ENCODE results near the gene CTDSPL.

The CTDSPL gene

DNA sequence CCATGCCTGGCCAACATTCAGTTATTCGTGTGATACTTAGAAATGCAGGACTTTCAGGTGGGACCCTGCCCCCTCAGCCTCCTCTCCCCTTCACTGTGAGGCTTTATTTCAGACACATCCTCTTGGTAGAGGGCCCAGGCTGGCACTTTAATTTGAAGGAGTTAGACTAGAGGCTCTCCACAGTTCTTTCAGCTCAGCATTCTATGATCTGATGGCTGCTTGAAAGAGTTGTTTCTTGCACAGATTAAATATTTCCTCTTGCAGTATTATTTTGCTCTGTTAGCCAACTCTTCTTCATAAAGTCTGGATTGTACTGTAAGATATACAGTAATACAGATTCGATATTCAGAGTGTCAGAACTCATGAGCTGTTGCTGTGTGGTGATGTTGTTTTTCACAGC lies 35.1 kb downstream of the CTDSPL start:
- Histone ChIP-seq H2BK120ac (ENCODE audit: low read depth, low read length) (no peak overlapping the region), H4K5ac (ENCODE audit: low read length) (no peak overlapping the region), H4K8ac (ENCODE audit: low read depth, low read length) (no peak overlapping the region), H3K79me2 (ENCODE audit: control insufficient read depth, insufficient read depth, low read length) (no peaks in the 10 kb centered on the region), H3K9ac (ENCODE audit: low read length) (no peak overlapping the region), H3K23ac (ENCODE audit: low read length) (no peak overlapping the region), H2BK15ac (replicated peaks; ENCODE audit: low read depth) (no peak overlapping the region), H2BK5ac (ENCODE audit: low read length) (no peak overlapping the region), H3K36me3 (ENCODE audit: control insufficient read depth, insufficient read depth, low read length) (no peaks in the 10 kb centered on the region), H3K4me3 (ENCODE audit: low read length) (no peak overlapping the region), H3K79me1 (ENCODE audit: low read length) (no peaks in the 10 kb centered on the region), H2AK5ac (ENCODE audit: low read length) (no peak overlapping the region), H3K27ac (ENCODE audit: low read depth, low read length) (no peak overlapping the region), H3K4ac (ENCODE audit: low read depth, low read length) (no peak overlapping the region), H3K18ac (ENCODE audit: low read length) (no peak overlapping the region), H3K4me1 (ENCODE audit: control insufficient read depth, low read depth, low read length) (no peaks in the 10 kb centered on the region), H3K27me3 (ENCODE audit: insufficient read depth, low read length, poor library complexity) (no peaks in the 10 kb centered on the region), H3K4me2 (ENCODE audit: low read length) (no peak overlapping the region), H3K56ac (ENCODE audit: low read length) (no peak overlapping the region)
- DNase-seq = no peak
- no CpG with 5 or more reads among the region's 2 CpGs for WGBS (ENCODE audit: extremely low coverage, insufficient coverage, low lambda C conversion rate)

DNA sequence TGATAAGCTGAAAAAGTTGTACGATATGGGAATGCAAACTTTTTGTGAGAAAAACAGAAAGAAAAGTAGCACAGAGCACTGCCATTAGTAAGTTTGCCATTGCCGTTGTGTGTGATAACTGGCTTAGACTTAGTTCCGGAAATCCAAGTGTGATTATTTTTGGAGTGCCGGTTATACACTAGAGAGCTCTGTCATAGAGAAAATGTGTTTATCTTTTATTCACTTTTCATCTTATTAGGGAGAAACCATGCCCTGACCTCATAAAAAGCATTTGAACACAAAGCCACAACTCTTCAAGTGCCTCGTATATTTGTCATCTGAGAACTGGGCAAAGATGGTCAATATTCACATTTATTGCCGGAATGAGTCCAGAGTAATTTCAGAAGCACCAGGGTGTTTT lies 36.1 kb downstream of the CTDSPL start:
- H2BK5ac ChIP-seq (ENCODE audit: low read length) = no peak overlapping the region
- H3K79me2 ChIP-seq (ENCODE audit: control insufficient read depth, insufficient read depth, low read length) = no peaks in the 10 kb centered on the region
- H3K4me2 ChIP-seq (ENCODE audit: low read length) = no peak overlapping the region
- no peak overlapping the region for H4K5ac ChIP-seq (ENCODE audit: low read length)
- H3K56ac ChIP-seq (ENCODE audit: low read length) = no peak overlapping the region
- no peaks in the 10 kb centered on the region for H3K79me1 ChIP-seq (ENCODE audit: low read length)
- H2AK5ac ChIP-seq (ENCODE audit: low read length) = no peak overlapping the region
- H3K18ac ChIP-seq (ENCODE audit: low read length) = no peak overlapping the region
- no peak overlapping the region for H2BK15ac ChIP-seq (replicated peaks; ENCODE audit: low read depth)
- H2BK120ac ChIP-seq (ENCODE audit: low read depth, low read length) = no peak overlapping the region
- no peak overlapping the region for H3K4me3 ChIP-seq (ENCODE audit: low read length)
- H3K9ac ChIP-seq (ENCODE audit: low read length) = no peak overlapping the region
- no peaks in the 10 kb centered on the region for H3K4me1 ChIP-seq (ENCODE audit: control insufficient read depth, low read depth, low read length)
- H3K27ac ChIP-seq (ENCODE audit: low read depth, low read length) = no peak overlapping the region
- H3K4ac ChIP-seq (ENCODE audit: low read depth, low read length) = no peak overlapping the region
- H3K36me3 ChIP-seq (ENCODE audit: control insufficient read depth, insufficient read depth, low read length) = no peaks in the 10 kb centered on the region
- no peak overlapping the region for H3K23ac ChIP-seq (ENCODE audit: low read length)
- DNase-seq = no peak
- WGBS (ENCODE audit: extremely low coverage, insufficient coverage, low lambda C conversion rate) = no CpG with 5 or more reads among the region's 6 CpGs
- H4K8ac ChIP-seq (ENCODE audit: low read depth, low read length) = no peak overlapping the region
- no peaks in the 10 kb centered on the region for H3K27me3 ChIP-seq (ENCODE audit: insufficient read depth, low read length, poor library complexity)

DNA sequence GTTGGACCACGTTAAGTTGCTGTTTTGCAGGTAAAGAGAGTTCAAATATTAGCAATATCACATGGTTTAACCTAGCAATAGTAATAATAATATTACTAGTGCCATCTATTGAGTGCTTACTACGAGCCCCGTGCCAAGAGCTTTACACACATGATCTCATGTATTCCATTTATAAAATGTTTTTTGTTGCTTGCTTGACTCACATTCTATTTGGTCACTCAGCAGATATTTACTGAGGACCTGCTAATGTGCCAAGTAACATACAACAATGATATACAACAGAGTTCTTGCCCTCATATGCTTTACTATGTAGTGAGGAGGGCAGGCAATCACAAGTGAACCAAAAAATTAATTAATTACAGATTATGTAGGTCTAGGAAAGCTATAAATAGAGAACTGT lies 36.7 kb downstream of the CTDSPL start:
- H3K4me3 ChIP-seq (ENCODE audit: low read length) = no peak overlapping the region

DNA sequence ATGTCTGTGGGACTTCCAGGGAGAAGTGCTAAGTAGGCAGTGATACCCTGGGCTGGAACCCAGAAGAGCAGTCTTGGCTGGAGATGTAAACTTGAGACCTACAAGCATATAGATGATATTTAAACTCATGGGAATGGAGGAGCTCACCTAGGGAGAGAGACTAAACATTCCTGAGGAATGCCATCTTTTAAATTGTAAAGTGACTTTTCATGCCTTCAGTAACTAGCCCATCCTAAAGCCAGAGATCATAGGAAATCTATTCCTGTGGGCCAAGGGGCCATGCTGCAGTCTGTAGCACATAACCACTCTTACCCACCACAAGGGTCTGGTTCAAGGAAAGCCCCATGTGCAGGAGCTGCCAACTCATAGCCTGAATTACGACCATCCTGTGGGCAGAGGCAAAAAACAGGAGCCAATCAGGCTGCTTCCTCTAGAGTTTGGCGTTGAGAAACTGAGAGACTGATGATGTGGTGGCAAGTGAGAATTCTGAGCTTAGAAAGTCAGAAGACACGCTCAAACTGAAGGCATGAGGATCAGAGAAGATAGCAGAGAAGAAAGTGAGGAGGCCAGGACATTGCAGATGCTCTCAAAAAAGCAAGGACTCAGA lies 37.5 kb downstream of the CTDSPL start:
- H3K27me3 ChIP-seq (ENCODE audit: insufficient read depth, low read length, poor library complexity) = no peaks in the 10 kb centered on the region
- no CpG with 5 or more reads among the region's 3 CpGs for WGBS (ENCODE audit: extremely low coverage, insufficient coverage, low lambda C conversion rate)
- no peaks in the 10 kb centered on the region for H3K79me1 ChIP-seq (ENCODE audit: low read length)
- H4K8ac ChIP-seq (ENCODE audit: low read depth, low read length) = no peak overlapping the region
- H3K4me1 ChIP-seq (ENCODE audit: control insufficient read depth, low read depth, low read length) = no peaks in the 10 kb centered on the region
- H2AK5ac ChIP-seq (ENCODE audit: low read length) = no peak overlapping the region
- H3K18ac ChIP-seq (ENCODE audit: low read length) = no peak overlapping the region
- no peak overlapping the region for H3K9ac ChIP-seq (ENCODE audit: low read length)
- H3K79me2 ChIP-seq (ENCODE audit: control insufficient read depth, insufficient read depth, low read length) = no peaks in the 10 kb centered on the region
- H2BK5ac ChIP-seq (ENCODE audit: low read length) = no peak overlapping the region
- no peak overlapping the region for H2BK120ac ChIP-seq (ENCODE audit: low read depth, low read length)
- no peak overlapping the region for H2BK15ac ChIP-seq (replicated peaks; ENCODE audit: low read depth)
- no peak overlapping the region for H3K23ac ChIP-seq (ENCODE audit: low read length)
- H3K36me3 ChIP-seq (ENCODE audit: control insufficient read depth, insufficient read depth, low read length) = no peaks in the 10 kb centered on the region
- H3K56ac ChIP-seq (ENCODE audit: low read length) = no peak overlapping the region
- H3K27ac ChIP-seq (ENCODE audit: low read depth, low read length) = no peak overlapping the region
- H3K4me3 ChIP-seq (ENCODE audit: low read length) = no peak overlapping the region
- H3K4ac ChIP-seq (ENCODE audit: low read depth, low read length) = no peak overlapping the region
- no peak overlapping the region for H4K5ac ChIP-seq (ENCODE audit: low read length)
- H3K4me2 ChIP-seq (ENCODE audit: low read length) = no peak overlapping the region
- DNase-seq = no peak

More for the DNA sequence above, 36.7 kb downstream of the CTDSPL start:
- H3K4me1 ChIP-seq (ENCODE audit: control insufficient read depth, low read depth, low read length) = no peaks in the 10 kb centered on the region
- H3K9ac ChIP-seq (ENCODE audit: low read length) = no peak overlapping the region
- H3K79me1 ChIP-seq (ENCODE audit: low read length) = no peaks in the 10 kb centered on the region
- H4K8ac ChIP-seq (ENCODE audit: low read depth, low read length) = no peak overlapping the region
- H3K4ac ChIP-seq (ENCODE audit: low read depth, low read length) = no peak overlapping the region
- no peak overlapping the region for H4K5ac ChIP-seq (ENCODE audit: low read length)
- H2BK5ac ChIP-seq (ENCODE audit: low read length) = no peak overlapping the region
- H3K79me2 ChIP-seq (ENCODE audit: control insufficient read depth, insufficient read depth, low read length) = no peaks in the 10 kb centered on the region
- H3K56ac ChIP-seq (ENCODE audit: low read length) = no peak overlapping the region
- no peaks in the 10 kb centered on the region for H3K36me3 ChIP-seq (ENCODE audit: control insufficient read depth, insufficient read depth, low read length)
- H3K23ac ChIP-seq (ENCODE audit: low read length) = no peak overlapping the region
- H2BK15ac ChIP-seq (replicated peaks; ENCODE audit: low read depth) = no peak overlapping the region
- H3K4me2 ChIP-seq (ENCODE audit: low read length) = no peak overlapping the region
- no peak overlapping the region for H2AK5ac ChIP-seq (ENCODE audit: low read length)
- WGBS (ENCODE audit: extremely low coverage, insufficient coverage, low lambda C conversion rate) = no CpG with 5 or more reads among the region's 3 CpGs
- no peak for DNase-seq
- H2BK120ac ChIP-seq (ENCODE audit: low read depth, low read length) = no peak overlapping the region
- H3K18ac ChIP-seq (ENCODE audit: low read length) = no peak overlapping the region
- no peaks in the 10 kb centered on the region for H3K27me3 ChIP-seq (ENCODE audit: insufficient read depth, low read length, poor library complexity)
- H3K27ac ChIP-seq (ENCODE audit: low read depth, low read length) = no peak overlapping the region

DNA sequence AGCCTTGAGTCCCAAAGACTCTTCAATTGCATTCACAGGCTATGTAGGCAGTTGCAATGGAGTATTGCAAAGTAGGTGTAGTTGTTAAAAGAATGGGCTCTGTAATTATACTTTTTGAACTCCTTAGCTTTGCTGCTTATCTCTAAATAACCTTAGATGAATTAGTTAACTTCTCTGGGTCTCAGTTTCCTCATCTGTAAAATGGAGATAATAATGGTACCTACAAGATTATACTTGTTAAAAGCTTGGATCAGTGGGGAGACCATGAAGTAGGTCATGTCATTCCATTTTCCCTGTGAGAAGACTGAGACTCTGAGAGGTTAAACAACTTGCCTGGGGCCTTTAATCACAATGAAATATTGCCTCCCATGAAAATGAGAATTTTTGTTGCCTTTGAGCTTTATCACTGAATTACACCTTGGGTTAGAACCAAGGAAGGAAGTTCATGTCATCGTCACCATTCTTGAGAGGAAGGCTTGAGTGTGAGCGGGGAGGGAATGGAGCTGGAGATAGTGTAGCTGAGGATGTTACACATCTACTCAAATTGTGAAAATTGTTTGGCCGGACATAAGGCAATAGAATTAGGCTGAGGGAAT lies 38.1 kb downstream of the CTDSPL start:
- no peak overlapping the region for H4K8ac ChIP-seq (ENCODE audit: low read depth, low read length)
- no peak overlapping the region for H3K4me2 ChIP-seq (ENCODE audit: low read length)
- no peak overlapping the region for H3K23ac ChIP-seq (ENCODE audit: low read length)
- no peaks in the 10 kb centered on the region for H3K79me2 ChIP-seq (ENCODE audit: control insufficient read depth, insufficient read depth, low read length)
- H3K4me1 ChIP-seq (ENCODE audit: control insufficient read depth, low read depth, low read length) = peaks cover 3% of the 10 kb centered on the region
- H2BK5ac ChIP-seq (ENCODE audit: low read length) = no peak overlapping the region
- no peaks in the 10 kb centered on the region for H3K79me1 ChIP-seq (ENCODE audit: low read length)
- H4K5ac ChIP-seq (ENCODE audit: low read length) = no peak overlapping the region
- WGBS (ENCODE audit: extremely low coverage, insufficient coverage, low lambda C conversion rate) = no CpG with 5 or more reads among the region's 3 CpGs
- H3K9ac ChIP-seq (ENCODE audit: low read length) = no peak overlapping the region
- no peak overlapping the region for H3K18ac ChIP-seq (ENCODE audit: low read length)
- no peak overlapping the region for H3K56ac ChIP-seq (ENCODE audit: low read length)
- H3K4ac ChIP-seq (ENCODE audit: low read depth, low read length) = no peak overlapping the region
- no peak overlapping the region for H2BK120ac ChIP-seq (ENCODE audit: low read depth, low read length)
- H3K27ac ChIP-seq (ENCODE audit: low read depth, low read length) = no peak overlapping the region
- DNase-seq = no peak
- no peaks in the 10 kb centered on the region for H3K27me3 ChIP-seq (ENCODE audit: insufficient read depth, low read length, poor library complexity)
- no peak overlapping the region for H2BK15ac ChIP-seq (replicated peaks; ENCODE audit: low read depth)
- H2AK5ac ChIP-seq (ENCODE audit: low read length) = no peak overlapping the region
- H3K36me3 ChIP-seq (ENCODE audit: control insufficient read depth, insufficient read depth, low read length) = no peaks in the 10 kb centered on the region
- no peak overlapping the region for H3K4me3 ChIP-seq (ENCODE audit: low read length)

DNA sequence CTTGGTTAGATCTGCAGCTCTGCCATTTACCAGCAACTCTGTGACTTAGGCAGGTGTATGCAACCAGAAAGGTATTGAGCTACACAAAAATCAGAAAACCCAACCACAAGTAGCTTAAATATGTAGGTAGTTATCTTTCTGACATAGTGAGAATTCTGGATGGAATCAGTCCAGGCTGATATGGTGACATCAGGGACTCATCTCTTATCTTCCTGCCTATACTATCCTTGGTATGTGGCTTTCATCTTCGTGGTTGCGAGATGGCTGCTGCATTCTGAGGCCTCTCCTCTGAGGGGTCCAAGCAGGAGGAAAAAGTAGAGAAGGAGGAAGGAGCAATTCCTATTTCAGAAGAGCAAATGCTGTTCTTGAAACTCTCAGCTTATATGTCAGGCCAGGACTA lies 40.0 kb downstream of the CTDSPL start:
- no peak overlapping the region for H2BK5ac ChIP-seq (ENCODE audit: low read length)
- H3K27me3 ChIP-seq (ENCODE audit: insufficient read depth, low read length, poor library complexity) = no peaks in the 10 kb centered on the region
- no peak overlapping the region for H3K4ac ChIP-seq (ENCODE audit: low read depth, low read length)
- H2AK5ac ChIP-seq (ENCODE audit: low read length) = no peak overlapping the region
- H3K23ac ChIP-seq (ENCODE audit: low read length) = no peak overlapping the region
- peaks cover 6% of the 10 kb centered on the region for H3K4me1 ChIP-seq (ENCODE audit: control insufficient read depth, low read depth, low read length)
- no peak overlapping the region for H3K9ac ChIP-seq (ENCODE audit: low read length)
- H4K8ac ChIP-seq (ENCODE audit: low read depth, low read length) = no peak overlapping the region
- no peak overlapping the region for H2BK120ac ChIP-seq (ENCODE audit: low read depth, low read length)
- no peak overlapping the region for H4K5ac ChIP-seq (ENCODE audit: low read length)
- no peak overlapping the region for H3K56ac ChIP-seq (ENCODE audit: low read length)
- no peaks in the 10 kb centered on the region for H3K79me2 ChIP-seq (ENCODE audit: control insufficient read depth, insufficient read depth, low read length)
- peak; percentile 37 for DNase-seq
- no peak overlapping the region for H3K4me2 ChIP-seq (ENCODE audit: low read length)
- WGBS (ENCODE audit: extremely low coverage, insufficient coverage, low lambda C conversion rate) = no CpG with 5 or more reads among the region's 2 CpGs
- H3K4me3 ChIP-seq (ENCODE audit: low read length) = no peak overlapping the region
- no peak overlapping the region for H2BK15ac ChIP-seq (replicated peaks; ENCODE audit: low read depth)
- no peak overlapping the region for H3K18ac ChIP-seq (ENCODE audit: low read length)
- no peaks in the 10 kb centered on the region for H3K36me3 ChIP-seq (ENCODE audit: control insufficient read depth, insufficient read depth, low read length)
- H3K27ac ChIP-seq (ENCODE audit: low read depth, low read length) = no peak overlapping the region
- peaks cover 2% of the 10 kb centered on the region for H3K79me1 ChIP-seq (ENCODE audit: low read length)
